Prostate gland (tissue), 2 donors: ENCODE results near the gene COL9A2. TPM values are rescaled to one million over a fixed set of nuclear protein-coding genes. Genes with fewer than 3 reads are reported as not detected.

Source experiments
- DNase-seq: peaks from one replicate; pipeline ENCODE4 v3.0.0-alpha.2; 2019; ENCODE audit warnings: low spot score
- H3K27ac ChIP-seq, 2 donors: fragments of 200-600 bp; sonication (generic); 2 replicates each; pipeline ENCODE4 v1.5.1; 2017 to 2019
- H3K27me3 ChIP-seq: fragments of 200-600 bp; sonication (generic); replicated peaks from 2 replicates; pipeline ENCODE4 v1.5.1; 2019; ENCODE audit not compliant: insufficient read depth
- H3K36me3 ChIP-seq, 2 donors: fragments of 200-600 bp; sonication (generic); 1 replicate in 1 of 2; 2 replicates in 1 of 2; pipeline versions ENCODE4 v1.5.1 to v1.8.1; 2017 to 2019
- H3K4me1 ChIP-seq: fragments of 200-600 bp; sonication (generic); replicated peaks from 2 replicates; pipeline ENCODE4 v1.5.1; 2019
- H3K4me3 ChIP-seq, 2 donors: fragments of 200-600 bp; sonication (generic); 2 replicates each; pipeline ENCODE4 v1.5.1; 2017 to 2019
- H3K9me3 ChIP-seq: fragments of 200-600 bp; sonication (generic); 2 replicates; pipeline ENCODE4 v1.5.1; 2017
- CTCF ChIP-seq, 4 experiments: fragments of 200-600 bp in 2 of 4; fragments of 450-650 bp in 2 of 4; sonication (generic) in 2 of 4; IDR thresholded peaks; 1 replicate in 3 of 4; 2 replicates in 1 of 4; pipeline ENCODE4 v1.5.1; 2016 to 2019; ENCODE audit warnings: antibody characterized with exemption in 4 of 4, mild to moderate bottlenecking in 2 of 4, moderate library complexity in 2 of 4
- POLR2A ChIP-seq: fragments of 450-650 bp; IDR thresholded peaks from one replicate; pipeline ENCODE4 v1.6.1; 2016; ENCODE audit warnings: antibody characterized with exemption, mild to moderate bottlenecking
- POLR2AphosphoS5 ChIP-seq: sonication (generic); formaldehyde crosslinking; IDR thresholded peaks from one replicate; pipeline ENCODE4 v1.6.1; 2017; ENCODE audit warnings: antibody characterized with exemption
- WGBS: methylation state at CpG from one replicate; pipeline ENCODE4 v1.1.5; 2018; 5-methylcytosine and 5-hydroxymethylcytosine counted together
- intact Hi-C: fragments of 100-400 bp; cut with DNase I; formaldehyde crosslinking; loops from one replicate; pipeline ENCODE4 v1.14.2; 2022
- total RNA-seq, 2 donors: library from RNA; depleted of rRNA; stranded (reverse); fragments of >200 nt; gene quantifications; one replicate each; pipeline ENCODE4 v1.1.0, GENCODE V29; 2016

The COL9A2 gene
- total RNA-seq, 2 donors from 2014 or later = 16.1 to 27.6 TPM

GRCh38 chr1:40311692-40312091 is 5.4 kb downstream of the COL9A2 start:
- intact Hi-C loops = loop anchor here (10.0 kb wide), 2 partner anchors 93 to 167 kb away; no protein-coding TSS in a partner anchor
- DNase-seq = no peak
- H3K4me3 ChIP-seq = no peak overlapping the region

GRCh38 chr1:40310983-40311642 is 6.0 kb downstream of the COL9A2 start:
- Histone ChIP-seq H3K36me3 (no peaks in the 10 kb centered on the region), H3K4me1 (peaks cover 2% of the 10 kb centered on the region), H3K27ac (no peak overlapping the region), H3K9me3 (no peaks in the 10 kb centered on the region), H3K4me3 (no peak overlapping the region), H3K27me3 (no peaks in the 10 kb centered on the region)
- TF ChIP-seq POLR2AphosphoS5 (no peak), CTCF (IDR thresholded peaks at IDR 0.05) (no peak), POLR2A (no peak)
- DNase-seq = no peak
- intact Hi-C loops = loop anchor here (10.0 kb wide), 2 partner anchors 94 to 166 kb away; no protein-coding TSS in a partner anchor
- WGBS = 87% methylated on average over 19 of the region's 22 CpGs

More at GRCh38 chr1:40311692-40312091, 5.4 kb downstream of the COL9A2 start:
- no peaks in the 10 kb centered on the region for H3K27me3 ChIP-seq
- no peak overlapping the region for H3K27ac ChIP-seq
- 91% methylated on average over 5 of the region's 5 CpGs for WGBS
- no peak for TF ChIP-seq POLR2AphosphoS5
- no peak for TF ChIP-seq CTCF (IDR thresholded peaks at IDR 0.05)
- no peak for TF ChIP-seq POLR2A
- no peaks in the 10 kb centered on the region for H3K4me1 ChIP-seq
- H3K36me3 ChIP-seq = no peaks in the 10 kb centered on the region
- no peaks in the 10 kb centered on the region for H3K9me3 ChIP-seq

GRCh38 chr1:40310129-40310461 is 7.0 kb downstream of the COL9A2 start:
- no peak for DNase-seq
- TF ChIP-seq POLR2A = no peak
- H3K27me3 ChIP-seq = no peaks in the 10 kb centered on the region
- no peaks in the 10 kb centered on the region for H3K36me3 ChIP-seq
- H3K9me3 ChIP-seq = no peaks in the 10 kb centered on the region
- no peak overlapping the region for H3K27ac ChIP-seq
- H3K4me3 ChIP-seq = no peak overlapping the region
- WGBS = 100% methylated on average over 2 of the region's 2 CpGs
- intact Hi-C loops = loop anchor here (10.0 kb wide), 2 partner anchors 95 to 165 kb away; no protein-coding TSS in a partner anchor
- H3K4me1 ChIP-seq = peaks cover 8% of the 10 kb centered on the region

GRCh38 chr1:40309374-40310128 is 7.5 kb downstream of the COL9A2 start:
- no peak overlapping the region for H3K4me3 ChIP-seq
- H3K27ac ChIP-seq = no peak overlapping the region
- WGBS = 78% methylated on average over 8 of the region's 8 CpGs
- no peaks in the 10 kb centered on the region for H3K9me3 ChIP-seq
- DNase-seq = no peak
- H3K36me3 ChIP-seq = no peaks in the 10 kb centered on the region
- no peaks in the 10 kb centered on the region for H3K27me3 ChIP-seq
- intact Hi-C loops = loop anchor here (10.0 kb wide), 2 partner anchors 95 to 165 kb away; no protein-coding TSS in a partner anchor
- peaks cover 8% of the 10 kb centered on the region for H3K4me1 ChIP-seq
- TF ChIP-seq POLR2A (no peak), POLR2AphosphoS5 (no peak), CTCF (IDR thresholded peaks at IDR 0.05) (no peak)

GRCh38 chr1:40308036-40308727 is 8.9 kb downstream of the COL9A2 start:
- Histone ChIP-seq H3K4me1 (peaks cover 8% of the 10 kb centered on the region), H3K9me3 (no peaks in the 10 kb centered on the region), H3K27ac (no peak overlapping the region), H3K36me3 (no peaks in the 10 kb centered on the region), H3K4me3 (no peak overlapping the region), H3K27me3 (no peaks in the 10 kb centered on the region)
- no peak for DNase-seq
- TF ChIP-seq POLR2AphosphoS5 (no peak), CTCF (IDR thresholded peaks at IDR 0.05) (no peak), POLR2A (no peak)
- 62% methylated on average over 5 of the region's 6 CpGs for WGBS
- intact Hi-C loops = no loop called here
